GM19043 (cell line): ENCODE results near the gene ANKUB1.

ENCODE experiments used
- ATAC-seq: cut with Tn5 transposase; IDR thresholded peaks from one replicate; pipeline ENCODE4 v1.9.1; 2021; ENCODE audit warnings: low read depth; ENCODE audit not compliant: unreplicated experiment

ANKUB1 gene

DNA sequence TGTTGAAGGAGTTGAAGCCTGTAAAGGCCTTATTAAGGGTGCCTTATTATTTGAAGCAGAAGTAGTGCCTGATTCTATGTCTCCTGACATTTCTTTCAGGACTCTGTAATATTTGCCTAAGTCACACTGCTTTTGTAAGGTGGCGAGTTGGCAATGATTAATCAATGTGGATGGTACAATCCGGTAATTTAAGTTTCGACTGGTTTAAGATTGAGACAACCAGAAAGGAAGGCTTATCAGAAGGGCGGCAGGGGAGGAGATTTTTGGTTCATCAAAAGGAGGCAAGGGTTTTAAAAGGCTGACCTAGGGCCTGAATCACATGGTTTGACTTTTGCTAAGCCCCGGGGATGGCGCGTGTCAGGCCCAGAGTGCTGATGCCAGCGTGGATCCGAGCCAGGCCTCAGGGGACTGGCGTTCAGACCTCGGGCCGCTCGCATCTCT lies 19.8 kb upstream of the ANKUB1 start:
- ATAC-seq, result no peak

- no peak for ATAC-seq
Measured at GRCh38 chr3:149810846-149811245, 18.5 kb upstream of the ANKUB1 start.

DNA sequence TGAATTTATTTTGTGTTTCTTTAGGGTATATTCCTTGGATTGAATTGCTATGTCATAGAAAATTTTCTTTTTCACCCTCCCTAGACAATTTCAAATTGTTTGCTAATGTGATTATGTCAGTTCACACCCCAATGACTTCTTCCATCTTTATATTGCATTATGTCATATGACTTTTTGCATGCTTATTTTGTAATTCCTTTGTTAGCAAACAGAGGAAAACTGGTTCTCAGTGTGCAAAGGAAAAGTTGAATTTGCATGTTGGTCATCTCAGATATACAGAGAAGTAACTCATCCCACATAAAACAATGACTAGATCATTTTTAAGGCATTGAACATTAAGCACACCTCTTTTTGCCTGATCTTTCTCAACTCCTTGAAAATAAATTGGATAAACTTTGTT lies 17.3 kb upstream of the ANKUB1 start:
- ATAC-seq, result no peak

DNA sequence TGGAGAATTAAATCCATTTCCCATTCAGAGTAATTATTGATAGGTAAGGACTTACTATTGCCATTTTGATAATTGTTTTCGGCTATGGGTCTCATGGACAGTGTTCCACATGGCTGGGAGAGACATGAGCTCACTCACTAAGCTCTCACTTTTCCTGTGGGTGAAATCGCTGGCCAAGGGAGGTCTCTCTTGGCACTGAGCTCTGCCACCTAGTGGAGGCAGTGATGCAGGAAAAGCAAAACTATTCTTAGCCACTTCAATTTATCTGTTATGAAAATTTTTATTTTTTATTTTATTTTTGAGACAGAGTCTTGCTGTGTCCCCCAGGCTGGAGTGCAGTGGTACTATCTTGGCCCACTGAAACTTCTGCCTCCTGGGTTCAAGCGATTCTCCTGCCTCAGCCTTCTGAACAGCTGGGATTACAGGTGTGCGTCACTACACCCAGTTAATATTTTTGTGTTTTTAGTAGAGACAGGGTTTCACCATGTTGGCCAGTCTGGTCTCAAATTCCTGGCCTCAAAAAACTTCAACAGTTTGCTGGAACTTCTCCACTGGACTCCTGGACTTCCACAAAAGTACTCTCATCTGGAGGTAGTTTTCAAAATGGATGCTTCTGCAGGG lies 16.0 kb upstream of the ANKUB1 start:
- no peak for ATAC-seq

DNA sequence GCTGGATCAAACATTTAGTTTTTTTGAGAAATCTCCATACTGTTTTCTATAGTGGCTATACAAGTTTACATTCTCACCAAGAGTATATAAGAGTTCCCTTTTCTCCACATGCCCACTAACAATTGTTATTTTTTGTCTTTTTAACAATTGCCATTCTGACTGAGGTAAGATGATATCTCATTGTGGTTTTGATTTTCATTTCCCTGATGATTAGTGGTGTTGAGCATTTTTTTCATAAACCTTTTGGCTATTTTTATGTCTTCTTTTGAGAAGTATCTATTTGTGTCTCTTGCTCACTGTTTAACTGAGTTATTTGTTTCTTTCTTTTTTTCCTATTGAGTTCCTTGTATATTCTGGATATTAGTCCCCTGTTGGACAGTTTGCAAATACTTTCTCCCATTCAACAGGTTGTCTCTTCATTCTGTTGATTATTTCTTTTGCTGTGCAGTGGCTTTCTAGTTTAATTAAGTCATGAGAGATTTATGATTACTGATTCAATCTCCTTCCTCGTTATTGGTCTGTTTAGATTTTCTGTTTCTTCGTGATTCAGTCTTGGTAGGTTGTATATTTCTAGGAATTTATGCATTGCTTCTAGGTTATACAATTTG lies 13.9 kb upstream of the ANKUB1 start:
- no peak for ATAC-seq

DNA sequence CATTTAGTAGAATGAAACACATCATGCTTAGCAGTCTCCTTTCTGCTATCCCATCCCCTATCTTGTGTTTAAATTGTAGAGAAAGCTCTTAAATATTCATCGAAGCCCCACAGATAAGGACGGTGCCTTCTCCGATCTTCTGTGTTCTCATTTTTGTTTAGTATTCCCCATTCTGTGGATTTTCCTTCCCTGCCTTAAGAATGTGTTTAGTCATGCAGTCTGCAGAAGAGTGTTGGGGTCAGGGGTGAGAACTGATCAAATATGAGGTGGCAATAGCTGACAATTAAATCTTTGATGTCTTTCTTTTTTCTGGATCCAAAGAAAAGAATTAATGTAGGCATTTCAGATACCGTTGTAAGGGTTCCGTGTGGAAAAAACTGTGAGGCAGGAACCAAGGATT lies 9.3 kb upstream of the ANKUB1 start:
- ATAC-seq, result no peak

GRCh38 chr3:149801195-149801594 lies 8.8 kb upstream of the ANKUB1 start:
- ATAC-seq, result no peak

DNA sequence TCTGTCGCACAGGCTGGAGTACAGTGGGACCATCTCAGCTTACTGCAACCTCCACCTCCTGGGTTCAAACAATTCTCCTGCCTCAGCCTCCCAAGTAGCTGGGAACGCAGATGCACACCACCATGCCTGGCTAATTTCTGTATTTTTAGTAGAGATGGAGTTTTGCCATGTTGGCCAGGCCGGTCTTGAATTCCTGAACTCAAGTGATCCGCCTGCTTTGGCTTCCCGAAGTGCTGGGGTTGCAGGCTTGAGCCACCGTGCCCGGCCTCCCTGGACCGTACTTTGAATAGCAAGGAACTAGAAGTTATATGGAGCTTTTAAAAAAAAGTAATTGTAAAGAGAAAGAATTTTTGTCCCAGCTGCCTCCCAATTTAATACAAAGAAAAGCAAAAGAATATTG lies 8.3 kb upstream of the ANKUB1 start:
- no peak for ATAC-seq

- no peak for ATAC-seq
Measured at GRCh38 chr3:149796026-149796425, 3.7 kb upstream of the ANKUB1 start.

DNA sequence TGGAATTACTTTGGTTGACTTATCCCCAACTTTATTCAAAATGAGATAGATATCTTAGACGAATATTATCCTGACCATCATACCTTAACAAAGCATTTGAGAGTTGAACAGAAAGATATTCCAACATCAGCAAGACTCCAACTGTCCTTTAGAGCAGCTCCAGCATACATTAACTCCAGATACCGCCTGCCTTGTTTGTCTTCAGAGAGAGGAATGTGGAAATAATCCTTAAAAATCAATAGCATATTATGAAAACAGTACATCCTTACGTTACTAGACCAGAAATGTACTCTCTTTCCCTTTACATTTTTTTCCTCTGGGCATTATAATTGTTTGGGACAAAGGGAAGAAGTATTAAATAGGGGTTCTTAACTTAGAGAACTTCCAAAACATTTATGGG lies 1.7 kb downstream of the ANKUB1 start:
- no peak for ATAC-seq

DNA sequence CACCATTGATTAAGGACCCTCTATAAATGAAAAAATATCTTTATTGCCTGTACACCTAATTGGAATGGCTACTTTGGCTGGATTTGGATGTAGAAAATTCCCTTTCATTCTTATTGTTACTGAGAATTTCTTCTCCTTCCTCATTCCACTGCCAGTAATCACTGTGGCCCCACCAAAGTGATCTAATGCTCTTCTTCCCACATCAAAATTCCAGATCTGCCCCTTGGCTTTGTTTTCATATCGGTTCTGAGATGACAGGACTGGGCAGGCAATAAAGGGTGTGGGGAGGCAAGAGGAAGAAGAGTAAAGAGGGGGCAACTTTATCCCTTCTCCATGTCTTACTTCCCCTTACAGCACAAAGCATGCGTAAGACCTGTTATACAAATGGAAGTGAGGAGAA lies 2.1 kb downstream of the ANKUB1 start:
- ATAC-seq, result no peak

DNA sequence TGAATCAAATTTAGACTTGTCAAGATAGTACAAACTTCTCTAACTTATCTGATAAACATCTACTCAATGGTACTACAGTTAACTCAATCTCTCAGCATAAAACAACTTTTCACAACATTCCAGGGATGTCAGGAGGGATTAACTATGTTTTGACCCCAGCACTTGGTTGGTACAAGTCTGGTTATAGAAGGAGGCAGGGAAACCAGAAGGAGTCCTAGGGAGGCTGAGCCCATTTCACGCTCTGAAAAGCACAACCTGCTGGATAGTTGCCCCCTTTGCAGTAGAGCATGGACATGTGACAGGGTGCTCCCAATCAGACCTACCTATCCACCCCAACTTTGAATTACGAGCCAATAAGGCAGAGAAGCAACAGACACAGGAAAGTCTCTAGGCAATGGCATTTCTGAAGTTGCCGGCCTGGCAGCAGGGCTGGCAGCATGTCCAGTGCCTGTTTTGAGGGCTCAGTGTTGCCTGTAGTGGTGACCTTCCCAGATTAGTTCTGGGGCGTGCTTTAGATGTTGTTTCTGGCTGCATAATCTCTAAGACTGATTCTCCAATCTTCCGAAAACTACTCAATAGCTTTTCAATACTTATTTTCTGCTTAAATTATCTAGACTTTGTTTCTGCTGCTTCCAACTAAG lies 8.2 kb downstream of the ANKUB1 start:
- ATAC-seq, result no peak

GRCh38 chr3:149783576-149783975 lies 8.8 kb downstream of the ANKUB1 start:
- ATAC-seq, result no peak

DNA sequence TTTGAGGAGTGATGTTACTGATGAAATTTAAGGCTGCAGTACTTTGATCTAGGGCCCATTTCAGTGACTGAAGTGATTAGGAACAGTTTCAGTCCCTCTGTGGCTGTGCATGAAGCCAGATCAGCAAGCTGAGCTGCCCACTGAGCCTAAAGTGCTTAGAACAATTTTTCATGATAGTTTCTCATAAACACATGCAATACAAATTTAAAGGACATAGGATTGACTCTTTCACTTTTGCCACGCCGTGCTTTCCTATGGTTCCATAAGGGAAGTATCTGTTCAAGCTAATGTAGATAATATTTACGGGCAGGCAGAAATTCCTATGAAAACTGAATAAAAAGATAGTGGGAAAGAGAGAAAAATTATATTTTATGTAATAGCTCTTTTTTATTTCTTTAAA lies 10.6 kb downstream of the ANKUB1 start:
- ATAC-seq, result no peak

DNA sequence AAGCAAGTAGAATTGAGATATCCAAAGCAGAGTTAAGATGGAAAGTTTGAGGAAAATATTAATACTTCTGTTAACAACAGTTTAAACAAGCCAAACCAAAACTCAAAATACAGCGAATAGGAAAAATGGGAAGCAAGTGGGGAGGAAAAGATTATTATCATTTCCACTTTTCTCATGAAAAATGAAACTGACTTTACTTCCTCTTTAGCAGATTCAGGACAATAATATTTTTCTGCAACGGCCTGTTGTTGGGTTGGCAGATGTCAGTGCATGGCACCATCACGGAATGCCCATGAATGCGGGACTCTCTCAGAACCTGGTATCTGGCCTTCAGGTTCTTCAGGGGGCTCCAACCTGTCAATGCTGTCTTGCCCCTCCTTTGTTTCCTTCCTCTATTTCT lies 11.1 kb downstream of the ANKUB1 start:
- ATAC-seq, result no peak

DNA sequence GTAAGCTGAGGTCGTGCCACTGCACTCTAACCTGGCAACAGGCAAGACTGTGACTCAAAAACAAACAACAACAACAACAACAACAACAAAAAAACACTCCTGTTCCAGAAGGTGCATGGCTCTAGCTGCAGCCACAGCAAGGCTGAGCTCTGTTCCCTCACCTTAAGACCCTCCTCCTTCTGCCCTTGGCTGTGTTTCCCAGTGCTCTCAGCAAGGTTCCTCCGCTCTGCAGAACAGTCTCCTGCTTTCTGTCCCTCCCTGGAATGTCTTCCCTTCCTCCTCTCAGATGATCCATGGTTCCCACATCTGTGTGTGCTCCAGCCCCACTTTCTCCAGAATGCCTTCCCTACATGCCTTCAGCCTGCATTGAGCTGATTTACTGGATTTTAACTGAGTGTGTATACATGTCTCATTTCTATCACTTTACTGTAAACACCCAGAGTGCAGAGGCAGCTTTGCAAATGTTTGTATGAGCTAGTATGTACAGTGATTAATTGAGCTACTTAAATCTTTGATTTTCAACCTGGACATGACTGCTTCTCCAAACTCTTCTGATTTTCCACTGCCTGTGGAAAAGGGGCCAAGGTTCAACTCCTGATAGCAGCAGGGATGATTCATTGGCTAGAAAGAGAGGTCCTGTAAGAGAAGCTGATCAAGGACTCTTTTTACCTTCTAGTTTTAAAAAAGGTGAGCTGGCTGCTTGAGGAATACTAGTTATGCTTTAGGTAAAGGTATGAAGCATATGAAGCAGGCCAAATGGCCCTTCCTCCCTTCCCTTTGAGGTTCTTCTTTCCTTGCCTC lies 14.7 kb downstream of the ANKUB1 start:
- no peak for ATAC-seq

DNA sequence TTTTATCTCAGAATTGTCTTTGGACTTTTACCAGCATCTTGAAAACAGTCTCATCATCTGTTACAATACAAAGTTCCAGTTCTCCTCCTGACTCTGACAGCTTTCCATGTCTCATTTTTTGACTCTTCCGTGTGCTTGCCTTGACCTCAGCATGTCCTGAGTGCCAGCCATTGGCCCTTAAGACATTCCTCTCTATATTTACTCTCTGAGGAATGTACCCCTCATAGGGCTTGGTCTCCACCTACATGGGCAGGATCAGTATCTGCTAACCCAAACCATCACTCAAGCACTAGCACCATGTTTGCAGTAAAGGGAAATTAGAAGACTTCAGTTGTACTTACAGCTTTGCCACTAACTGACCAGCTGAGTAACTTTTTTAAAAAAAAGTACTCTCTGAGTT lies 16.2 kb downstream of the ANKUB1 start:
- no peak for ATAC-seq

- ATAC-seq, result no peak
Measured at GRCh38 chr3:149772861-149773260, 19.5 kb downstream of the ANKUB1 start.

GRCh38 chr3:149771652-149772271 lies 20.6 kb downstream of the ANKUB1 start:
- no peak for ATAC-seq

DNA sequence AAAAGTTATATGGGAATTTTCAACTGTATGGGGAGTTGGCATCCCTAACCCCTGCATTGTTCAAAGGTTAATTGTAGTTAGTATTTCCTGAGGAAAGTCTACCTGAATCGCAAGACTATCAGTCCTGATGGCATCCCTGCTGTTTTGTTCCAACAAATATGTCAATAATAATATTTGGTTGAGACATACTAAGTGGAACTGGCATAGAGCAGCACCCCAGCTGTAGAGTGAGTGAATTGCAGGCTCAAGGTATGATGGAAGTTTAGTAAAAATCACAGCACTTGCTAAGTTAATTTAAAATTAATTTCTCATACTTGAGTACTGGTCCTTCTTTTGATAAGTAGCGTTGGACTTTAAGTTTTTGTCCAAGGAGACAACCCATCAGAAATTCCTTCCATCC lies 22.1 kb downstream of the ANKUB1 start:
- no peak for ATAC-seq

GRCh38 chr3:149768704-149769103 lies 23.6 kb downstream of the ANKUB1 start:
- no peak for ATAC-seq
